Heart left ventricle (tissue), 16 donors: ENCODE results near the gene HMHB1. TPM values are rescaled to one million over a fixed set of nuclear protein-coding genes. Genes with fewer than 3 reads are reported as not detected.

Experiments
- ATAC-seq, 4 donors: fragments of 200-7000 bp; cut with Tn5 transposase; one replicate each; pipeline ENCODE4 v1.9.1; 2020 to 2022; ENCODE audit warnings: moderate library complexity in 4 of 4, mild to moderate bottlenecking in 3 of 4, moderate number of reproducible peaks in 1 of 4
- DNase-seq, 5 donors: peaks; one replicate each; pipeline ENCODE4 v3.0.0-alpha.2; 2020
- H3K27ac ChIP-seq, 12 donors: fragments of 200-600 bp; sonication (generic) in 4 of 12; one replicate each; pipeline versions ENCODE4 v1.5.0 to v1.8.0; 2016 to 2022; ENCODE audit warnings: mild to moderate bottlenecking in 2 of 12
- H3K27me3 ChIP-seq, 9 donors: fragments of 200-600 bp; sonication (generic) in 2 of 9; one replicate each; pipeline versions ENCODE4 v1.5.1 to v1.8.0; 2016 to 2022; ENCODE audit warnings: mild to moderate bottlenecking in 3 of 9
- H3K36me3 ChIP-seq, 9 donors: fragments of 200-600 bp; sonication (generic) in 2 of 9; one replicate each; pipeline versions ENCODE4 v1.5.0 to v1.8.0; 2018 to 2022; ENCODE audit warnings: mild to moderate bottlenecking in 2 of 9
- H3K4me1 ChIP-seq, 12 donors: fragments of 200-600 bp; sonication (generic) in 4 of 12; one replicate each; pipeline versions ENCODE4 v1.5.0 to v1.8.0; 2016 to 2022; ENCODE audit warnings: mild to moderate bottlenecking in 3 of 12
- H3K4me3 ChIP-seq, 12 donors: fragments of 200-600 bp; sonication (generic) in 4 of 12; one replicate each; pipeline versions ENCODE4 v1.5.0 to v1.8.0; 2017 to 2022; ENCODE audit warnings: mild to moderate bottlenecking in 9 of 12, moderate library complexity in 4 of 12
- H3K9me3 ChIP-seq, 12 donors: fragments of 200-600 bp; sonication (generic) in 4 of 12; one replicate each; pipeline versions ENCODE4 v1.5.0 to v1.8.0; 2016 to 2022; ENCODE audit warnings: mild to moderate bottlenecking in 1 of 12
- POLR2A ChIP-seq, 2 donors: fragments of 450-650 bp; IDR thresholded peaks; one replicate each; pipeline ENCODE4 v1.6.1; 2017; ENCODE audit warnings: antibody characterized with exemption in 2 of 2, mild to moderate bottlenecking in 2 of 2, moderate library complexity in 2 of 2
- WGBS, 4 donors: extraction: QIAGEN DNeasy Blood & Tissue Kit in 2 of 4; methylation state at CpG; one replicate each; pipeline versions ENCODE4 v1.1.5 to v1.1.7; 2013 to 2018; 5-methylcytosine and 5-hydroxymethylcytosine counted together
- intact Hi-C, 10 donors: fragments of 100-400 bp; cut with DNase I; formaldehyde crosslinking; loops; one replicate each; pipeline versions ENCODE4 v1.11.1 to v1.14.2; 2022
- polyA plus RNA-seq, 2 donors: library from polyadenylated mRNA; stranded (reverse); fragments of 200-250 nt; gene quantifications; one replicate each; pipeline ENCODE4 v1.2.3, GENCODE V29; 2013
- total RNA-seq, 9 donors: library from RNA; depleted of rRNA in 2 of 9; stranded (reverse); fragments of >200 nt in 2 of 9; fragmentation: NEBNext Ultra II Directional in 3 of 9; extraction: Animal tissue kit (Norgen Biotek cat#: 25700) in 3 of 9; gene quantifications; one replicate each; pipeline versions ENCODE4 v1.1.0 to v1.2.4, GENCODE V29; 2016 to 2023
- TF ChIP-seq, protein P1 (sequence below), 12 donors: fragments of 200-600 bp; sonication (generic) in 4 of 12; IDR thresholded peaks; one replicate each; pipeline versions ENCODE4 v1.5.0 to v1.8.0; 2018 to 2022; ENCODE audit warnings: antibody characterized with exemption in 12 of 12, mild to moderate bottlenecking in 5 of 12
- donor health status: ischemic (EF 13 %, LVEDD 7.1; RV severe dilation, severe dysfunction).
- donor health status: healthy with polysubstance abuse.
- donor health status: DM: no; HTN: yes; CAD: no.
- donor health status: DM: no; HTN: no; CAD: no.
- donor health status: ischemic (EF 25% LVEDD 6.9; RV normal size, moderate dysfunction).
- donor health status: ischemic (EF 25% LVEDD 5.7; RV mildly dilated, moderate dysfunction).
- donor health status: healthy.
- donor health status: DM: yes; HTN: yes; CAD: no.
- donor health status: ischemic (EF 35%, LVEDD 5.7; RV mildly dilated, moderate dysfunction).
- donor health status: nonischemic (EF 11% LVEDD 7.7; RV severe dilation, severe dysfunction).
- donor health status: DM: yes; HTN: yes; CAD: no.
- donor health status: PGD.
- donor health status: ischemic (EF 29% LVEDD 5.4; RV normal size, mild dysfunction).
- donor health status: nonischemic (EF 23%, LVEDD 6.1; RV moderate dilation, normal function).

Gene HMHB1
- total and polyA plus RNA-seq, 11 donors = not detected

DNA sequence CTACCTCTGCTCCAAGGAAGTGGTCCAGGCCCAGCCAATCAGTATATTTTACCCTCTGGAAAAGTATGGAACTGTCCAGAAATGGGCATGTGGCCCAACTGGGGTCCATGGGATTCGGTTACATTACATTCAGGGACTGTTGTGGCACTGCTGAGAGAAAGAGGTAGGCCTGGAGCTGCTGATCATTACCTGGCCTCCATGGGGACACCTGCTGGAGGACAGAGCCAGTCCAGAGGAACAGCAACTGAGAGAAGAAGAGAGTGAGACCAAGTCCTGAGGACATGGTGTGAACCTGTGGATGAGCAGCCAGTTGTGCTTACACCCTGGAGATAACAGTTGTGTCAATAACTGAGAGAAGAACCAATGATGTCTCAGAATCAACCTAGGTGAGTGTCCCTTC, 48.2 kb downstream of the HMHB1 start:
- H3K27ac ChIP-seq = no peak overlapping the region
- no peaks in the 10 kb centered on the region for H3K9me3 ChIP-seq
- DNase-seq (no peak), ATAC-seq (no peak)
- 93 to 100% (median 97%) methylated on average over 1 of the region's 1 CpG for WGBS, 4 donors
- intact Hi-C loops = no loop called here
- no peaks in the 10 kb centered on the region for H3K27me3 ChIP-seq
- H3K4me3 ChIP-seq = no peak overlapping the region
- H3K36me3 ChIP-seq = no peaks in the 10 kb centered on the region
- H3K4me1 ChIP-seq = peaks cover 0 to 4% (median 0%) of the 10 kb centered on the region in 12 donors
- TF ChIP-seq POLR2A (IDR thresholded peaks at IDR 0.05) = no peak
- TF ChIP-seq, protein P1, sequence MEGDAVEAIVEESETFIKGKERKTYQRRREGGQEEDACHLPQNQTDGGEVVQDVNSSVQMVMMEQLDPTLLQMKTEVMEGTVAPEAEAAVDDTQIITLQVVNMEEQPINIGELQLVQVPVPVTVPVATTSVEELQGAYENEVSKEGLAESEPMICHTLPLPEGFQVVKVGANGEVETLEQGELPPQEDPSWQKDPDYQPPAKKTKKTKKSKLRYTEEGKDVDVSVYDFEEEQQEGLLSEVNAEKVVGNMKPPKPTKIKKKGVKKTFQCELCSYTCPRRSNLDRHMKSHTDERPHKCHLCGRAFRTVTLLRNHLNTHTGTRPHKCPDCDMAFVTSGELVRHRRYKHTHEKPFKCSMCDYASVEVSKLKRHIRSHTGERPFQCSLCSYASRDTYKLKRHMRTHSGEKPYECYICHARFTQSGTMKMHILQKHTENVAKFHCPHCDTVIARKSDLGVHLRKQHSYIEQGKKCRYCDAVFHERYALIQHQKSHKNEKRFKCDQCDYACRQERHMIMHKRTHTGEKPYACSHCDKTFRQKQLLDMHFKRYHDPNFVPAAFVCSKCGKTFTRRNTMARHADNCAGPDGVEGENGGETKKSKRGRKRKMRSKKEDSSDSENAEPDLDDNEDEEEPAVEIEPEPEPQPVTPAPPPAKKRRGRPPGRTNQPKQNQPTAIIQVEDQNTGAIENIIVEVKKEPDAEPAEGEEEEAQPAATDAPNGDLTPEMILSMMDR (IDR thresholded peaks at IDR 0.05) = no peak

DNA sequence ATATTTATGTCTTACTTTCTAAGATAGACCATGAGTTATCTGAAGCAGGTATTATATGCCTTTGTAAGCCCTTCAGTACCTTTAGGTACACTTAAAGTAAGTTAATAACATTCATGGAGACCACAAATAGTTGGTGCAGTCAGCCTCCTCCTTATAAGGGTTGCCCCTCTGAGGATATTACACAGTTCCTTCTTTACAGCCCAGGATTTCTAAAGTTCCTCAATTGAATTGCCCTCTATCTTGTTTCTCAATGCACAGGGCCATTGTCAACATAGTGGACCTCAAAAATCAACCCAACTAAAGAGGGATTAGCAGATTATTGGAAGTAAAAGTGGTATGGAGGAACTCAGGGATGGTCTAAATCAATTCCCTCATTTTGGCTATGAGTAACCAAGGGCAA, 50.3 kb downstream of the HMHB1 start:
- Histone ChIP-seq H3K4me1 (peaks cover 0 to 8% (median 0%) of the 10 kb centered on the region in 12 donors), H3K27ac (no peak overlapping the region), H3K36me3 (no peaks in the 10 kb centered on the region), H3K9me3 (no peaks in the 10 kb centered on the region), H3K4me3 (no peak overlapping the region), H3K27me3 (no peaks in the 10 kb centered on the region)
- TF ChIP-seq, protein P1 (IDR thresholded peaks at IDR 0.05) = no peak
- TF ChIP-seq POLR2A (IDR thresholded peaks at IDR 0.05) = no peak
- ATAC-seq (no peak), DNase-seq (no peak)
- intact Hi-C loops = no loop called here

DNA sequence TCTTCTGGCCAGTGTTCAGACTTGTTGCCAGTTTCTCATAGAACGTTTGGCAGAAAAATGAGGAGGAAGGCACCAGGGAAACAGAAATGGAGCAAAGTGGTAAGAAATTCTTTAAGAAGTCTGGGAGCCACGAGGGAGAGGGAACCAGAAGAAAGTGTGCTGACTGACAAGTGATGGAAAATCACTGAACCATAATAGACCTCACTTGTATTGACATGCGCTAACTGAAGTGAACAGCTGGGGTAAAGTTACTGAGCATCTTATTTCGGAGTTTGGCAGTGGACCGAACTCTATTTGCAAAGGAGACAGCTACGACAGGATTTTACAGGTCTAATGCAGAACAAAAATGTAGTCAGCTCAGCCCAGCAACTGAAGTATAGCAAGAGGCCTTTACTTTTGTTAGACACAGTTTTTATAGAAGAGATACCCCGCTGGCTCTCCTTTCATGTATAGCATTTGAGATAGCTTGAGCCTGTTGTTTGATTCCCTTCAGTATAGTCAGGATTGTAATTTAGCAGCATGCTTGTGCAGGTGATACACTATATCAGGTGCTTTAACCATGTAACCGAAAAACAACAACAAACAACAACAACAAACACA, 53.6 kb downstream of the HMHB1 start:
- H3K4me1 ChIP-seq = peaks cover 0 to 8% (median 0%) of the 10 kb centered on the region in 12 donors
- DNase-seq (no peak), ATAC-seq (no peak)
- H3K9me3 ChIP-seq = no peaks in the 10 kb centered on the region
- H3K27ac ChIP-seq = no peak overlapping the region
- no peak overlapping the region for H3K4me3 ChIP-seq
- no peaks in the 10 kb centered on the region for H3K36me3 ChIP-seq
- WGBS, 4 donors = 59 to 66% (median 64%) methylated on average over 8 of the region's 8 CpGs
- intact Hi-C loops = no loop called here
- TF ChIP-seq, protein P1 (IDR thresholded peaks at IDR 0.05) = no peak
- no peak for TF ChIP-seq POLR2A (IDR thresholded peaks at IDR 0.05)
- H3K27me3 ChIP-seq = no peaks in the 10 kb centered on the region
